SK-N-SH (cell line): ENCODE data around the gene ZFP36. TPM values are rescaled to one million over a fixed set of nuclear protein-coding genes. Genes with fewer than 3 reads are reported as not detected.

Experiments used
- CTCF ChIA-PET: fragments of 300-600, 350-600 bp; formaldehyde crosslinking; extraction: SDS; loops from one replicate; lab custom pipeline; 2021; lab: Yijun Ruan, JAX
- POLR2A ChIA-PET: fragments of 350-600 bp; sonication (Branson Sonifier 250); formaldehyde crosslinking; extraction: SDS; loops from one replicate; lab custom pipeline; 2020; ENCODE audit warnings: antibody characterized with exemption, inconsistent platforms; lab: Yijun Ruan, JAX
- DNase-seq: peaks from one replicate; pipeline ENCODE4 v3.0.0; 2012
- H2AFZ ChIP-seq: fragments of 200-600 bp; sonication (generic); 2 replicates; pipeline ENCODE4 v1.8.1; 2016; ENCODE audit warnings: antibody characterized with exemption, mild to moderate bottlenecking, low read depth
- H3F3A ChIP-seq: fragments of 200-600 bp; sonication (generic); replicated peaks from 2 replicates; pipeline ENCODE3; 2016; ENCODE audit warnings: antibody characterized with exemption, mild to moderate bottlenecking; ENCODE audit not compliant: insufficient read depth
- H3K27ac ChIP-seq, 2 experiments: fragments of 200-500 bp in 1 of 2; fragments of 200-600 bp in 1 of 2; sonication (Bioruptor generic) in 1 of 2; sonication (generic), shearing (Covaris generic) in 1 of 2; 2 replicates each; pipeline versions ENCODE4 v1.5.1 to v1.6.1; 2014 to 2016; ENCODE audit warnings: low read depth in 2 of 2, inconsistent platforms in 1 of 2, low read length in 1 of 2, mild to moderate bottlenecking in 1 of 2, mixed read lengths in 1 of 2
- H3K27me3 ChIP-seq: fragments of 200-600 bp; sonication (generic), shearing (Covaris generic); 2 replicates; pipeline ENCODE4 v1.6.1; 2016; ENCODE audit warnings: mixed run types; ENCODE audit not compliant: insufficient read depth
- H3K36me3 ChIP-seq, 2 experiments: fragments of 200-500 bp in 1 of 2; fragments of 200-600 bp in 1 of 2; sonication (Bioruptor generic) in 1 of 2; sonication (generic) in 1 of 2; replicated peaks in 1 of 2; 2 replicates each; pipeline versions ENCODE3 to v1.5.1; 2014 to 2016; ENCODE audit warnings: low read length in 1 of 2, mild to moderate bottlenecking in 1 of 2; ENCODE audit not compliant: insufficient read depth in 2 of 2, control insufficient read depth in 1 of 2
- H3K4me1 ChIP-seq, 2 experiments: fragments of 200-500 bp in 1 of 2; fragments of 200-600 bp in 1 of 2; sonication (Bioruptor generic) in 1 of 2; sonication (generic), shearing (Covaris generic) in 1 of 2; 2 replicates each; pipeline versions ENCODE4 v1.5.1 to v1.6.1; 2014 to 2016; ENCODE audit warnings: low read depth in 1 of 2, low read length in 1 of 2, mixed run types in 1 of 2; ENCODE audit not compliant: insufficient read depth in 2 of 2, control insufficient read depth in 1 of 2
- H3K4me2 ChIP-seq: fragments of 200-600 bp; sonication (generic), shearing (Covaris generic); 2 replicates; pipeline ENCODE4 v1.6.1; 2017; ENCODE audit warnings: mixed run types
- H3K4me3 ChIP-seq, 2 experiments: fragments of 200-500 bp in 1 of 2; fragments of 200-600 bp in 1 of 2; sonication (Bioruptor generic) in 1 of 2; sonication (generic), shearing (Covaris generic) in 1 of 2; 2 replicates each; pipeline versions ENCODE4 v1.5.1 to v1.8.1; 2014 to 2016; ENCODE audit warnings: low read depth in 2 of 2, inconsistent platforms in 1 of 2, low read length in 1 of 2, mild to moderate bottlenecking in 1 of 2, mixed read lengths in 1 of 2, moderate library complexity in 1 of 2
- H3K79me2 ChIP-seq: fragments of 200-600 bp; sonication (generic); 2 replicates; pipeline ENCODE4 v1.8.1; 2017; ENCODE audit warnings: mild to moderate bottlenecking; ENCODE audit not compliant: insufficient read depth
- H3K9ac ChIP-seq: fragments of 200-600 bp; sonication (generic); 2 replicates; pipeline ENCODE4 v1.6.1; 2017; ENCODE audit warnings: mixed run types
- H3K9me2 ChIP-seq: fragments of 200-600 bp; sonication (generic); 2 replicates; pipeline ENCODE4 v1.6.1; 2017; ENCODE audit warnings: mixed run types
- H3K9me3 ChIP-seq: fragments of 200-600 bp; sonication (generic); 2 replicates; pipeline ENCODE4 v1.6.1; 2017; ENCODE audit warnings: mixed run types, mild to moderate bottlenecking, moderate library complexity
- H4K20me1 ChIP-seq: fragments of 200-600 bp; sonication (generic); 2 replicates; pipeline ENCODE4 v1.6.1; 2017; ENCODE audit warnings: mild to moderate bottlenecking, mixed run types; ENCODE audit not compliant: insufficient read depth
- CTCF ChIP-seq: fragments of 200-600 bp; sonication (generic); IDR thresholded peaks from 2 replicates; pipeline ENCODE4 v1.6.1; 2017; ENCODE audit warnings: antibody characterized with exemption, mild to moderate bottlenecking, moderate library complexity
- EP300 ChIP-seq, 2 experiments: IDR thresholded peaks; 2 replicates each; pipeline versions ENCODE4 v1.4.0 to v1.6.1; 2012; ENCODE audit warnings: borderline replicate concordance in 1 of 2, low read depth in 1 of 2, low read length in 1 of 2
- EZH2phosphoT487 ChIP-seq: fragments of 200-600 bp; sonication (generic); IDR thresholded peaks from 2 replicates; pipeline ENCODE4 v1.6.1; 2017; ENCODE audit warnings: low read depth, mixed run types, mild to moderate bottlenecking, antibody characterized with exemption, moderate library complexity, borderline replicate concordance
- FOSL2 ChIP-seq: IDR thresholded peaks from 2 replicates; pipeline ENCODE4 v1.4.0; 2012; ENCODE audit warnings: low read depth, mild to moderate bottlenecking, moderate library complexity, borderline replicate concordance
- GABPA ChIP-seq: IDR thresholded peaks from 2 replicates; pipeline ENCODE4 v1.4.0; 2012; ENCODE audit warnings: low read depth, mild to moderate bottlenecking
- GATA2 ChIP-seq: sonication (generic); formaldehyde crosslinking; IDR thresholded peaks from 2 replicates; pipeline ENCODE4 v1.5.0; 2020; ENCODE audit warnings: mild to moderate bottlenecking, missing genetic modification reagents
- IRF3 ChIP-seq: fragments of 150-350 bp; IDR thresholded peaks from 2 replicates; pipeline ENCODE4 v1.6.1; 2016; ENCODE audit warnings: mild to moderate bottlenecking, low read depth, low read length
- JUND ChIP-seq: IDR thresholded peaks from 2 replicates; pipeline ENCODE4 v1.4.0; 2012
- MAX ChIP-seq: IDR thresholded peaks from 2 replicates; pipeline ENCODE4 v1.4.0; 2012; ENCODE audit warnings: low read depth
- MEF2A ChIP-seq: IDR thresholded peaks from 2 replicates; pipeline ENCODE4 v1.4.0; 2012; ENCODE audit warnings: low read depth, borderline replicate concordance
- MXI1 ChIP-seq: IDR thresholded peaks from 2 replicates; pipeline ENCODE4 v1.6.1; 2012; ENCODE audit warnings: mild to moderate bottlenecking, low read depth, low read length, improper control_type of control experiment
- NFIC ChIP-seq: IDR thresholded peaks from 2 replicates; pipeline ENCODE4 v1.4.0; 2012; ENCODE audit warnings: borderline replicate concordance
- NRF1 ChIP-seq: IDR thresholded peaks from 2 replicates; pipeline ENCODE4 v1.6.1; 2012; ENCODE audit warnings: low read depth, mild to moderate bottlenecking, low read length
- RAD21 ChIP-seq: IDR thresholded peaks from 2 replicates; pipeline ENCODE4 v1.6.1; 2012; ENCODE audit warnings: mild to moderate bottlenecking, low read length
- REST ChIP-seq: IDR thresholded peaks from 2 replicates; pipeline ENCODE4 v1.6.1; 2012; ENCODE audit warnings: mild to moderate bottlenecking, low read depth, low read length, moderate library complexity
- RFX5 ChIP-seq: IDR thresholded peaks from 2 replicates; pipeline ENCODE4 v1.6.1; 2012; ENCODE audit warnings: mild to moderate bottlenecking, improper control_type of control experiment, low read length
- TAF1 ChIP-seq: IDR thresholded peaks from 2 replicates; pipeline ENCODE4 v1.6.1; 2012; ENCODE audit warnings: low read depth, mild to moderate bottlenecking, low read length, moderate library complexity, borderline replicate concordance
- USF1 ChIP-seq: IDR thresholded peaks from 2 replicates; pipeline ENCODE4 v1.4.0; 2012; ENCODE audit warnings: low read depth, borderline replicate concordance
- YY1 ChIP-seq: IDR thresholded peaks from 2 replicates; pipeline ENCODE4 v1.4.0; 2012; ENCODE audit warnings: low read depth, mild to moderate bottlenecking
- WGBS: methylation state at CpG from one replicate; pipeline ENCODE4 v1.1.6; 2017; ENCODE audit warnings: low lambda C conversion rate; 5-methylcytosine and 5-hydroxymethylcytosine counted together
- polyA plus RNA-seq, 3 experiments: library from polyadenylated mRNA; depleted of rRNA; stranded (reverse); fragments of >200 nt; gene quantifications; 2 replicates each; pipeline ENCODE4 v1.2.3, GENCODE V29; 2012

ZFP36 gene
- polyA plus RNA-seq, 1 of the 3 experiments (the other 2 are of a cell fraction): 49.3 TPM

- Histone ChIP-seq H3K27ac (no peak overlapping the region), H3K27me3 (no peaks in the 10 kb centered on the region), H2AFZ (no peak overlapping the region), H3K9me3 (no peaks in the 10 kb centered on the region), H3K79me2 (peaks cover 49% of the 10 kb centered on the region), H3K9ac (no peak overlapping the region), H3K4me3 (no peak overlapping the region), H3F3A (peaks cover 22% of the 10 kb centered on the region), H4K20me1 (peaks cover 10% of the 10 kb centered on the region; the same call in 1 of the 2 replicates), H3K36me3 (peaks cover 16 to 18% of the 10 kb centered on the region in 2 experiments), H3K9me2 (no peaks in the 10 kb centered on the region), H3K4me1 (peaks cover 8 to 18% of the 10 kb centered on the region in 2 experiments; a peak in 3 of 4 replicates), H3K4me2 (no peak overlapping the region; the same call in 1 of the 2 replicates)
- 93% methylated on average over 20 of the region's 27 CpGs for WGBS
- CTCF ChIA-PET: interaction anchor here (0.9 to 1.9 kb wide), 3 partner anchors 16 to 58 kb away, joined by 3 to 5 read pairs (median 4); no protein-coding TSS in a partner anchor
- no peak for DNase-seq
- POLR2A ChIA-PET: interaction anchor here (0.9 to 1.1 kb wide), 2 partner anchors 12 to 20 kb away, joined by 3 to 4 read pairs; partner anchors contain the start of gene RPS16
- no peak for TF ChIP-seq YY1
- no peak for TF ChIP-seq MXI1
- TF ChIP-seq EP300 (IDR thresholded peaks at IDR 0.05; ENCODE audit: borderline replicate concordance in 1 of 2, low read depth in 1 of 2, low read length in 1 of 2): no peak
- TF ChIP-seq NFIC: no peak
- no peak for TF ChIP-seq RFX5
- TF ChIP-seq GATA2 (CRISPR knock-in tag): no peak
- TF ChIP-seq IRF3: no peak
- TF ChIP-seq MEF2A: no peak
- no peak for TF ChIP-seq MAX
- no peak for TF ChIP-seq EZH2phosphoT487
- TF ChIP-seq RAD21: no peak
- TF ChIP-seq NRF1: no peak
- no peak for TF ChIP-seq GABPA
- TF ChIP-seq JUND: no peak
- no peak for TF ChIP-seq TAF1
- TF ChIP-seq REST: no peak
- TF ChIP-seq CTCF: no peak
- TF ChIP-seq FOSL2: no peak
- TF ChIP-seq USF1: no peak
Measured at GRCh38 chr19:39416152-39417120, 9.8 kb downstream of the ZFP36 start.
